IMR-90 (cell line): ENCODE measurements around the gene KCNQ1. TPM values are rescaled to one million over a fixed set of nuclear protein-coding genes. Genes with fewer than 3 reads are reported as not detected.
A peak's percentile ranks its signal among the peaks of the same experiment; 100 is the strongest.

Experiments
- ATAC-seq: fragments of 200-7000 bp; cut with Tn5 transposase; 2 replicates; pipeline ENCODE4 v1.9.1; 2020; ENCODE audit warnings: low read depth, mild to moderate bottlenecking, moderate library complexity
- BruUV-seq: library from RNA; stranded (reverse); fragments of 400-500 nt; replicated peaks from 2 replicates; lab custom pipeline; 2021; lab: Mats Ljungman, UMichigan
- CTCF ChIA-PET: fragments of 300-600 bp; formaldehyde crosslinking; extraction: SDS; loops from one replicate; lab custom pipeline; 2021; ENCODE audit warnings: antibody characterized with exemption; lab: Yijun Ruan, JAX
- POLR2A ChIA-PET: fragments of 300-600 bp; sonication (Branson Sonifier 250); formaldehyde crosslinking; loops from one replicate; lab custom pipeline; 2022; ENCODE audit warnings: antibody characterized with exemption; ENCODE audit not compliant: unreplicated experiment; lab: Charles Lee
- DNase-seq: peaks from one replicate; pipeline ENCODE4 v3.0.0; 2013
- H2AFZ ChIP-seq: replicated peaks from 2 replicates; pipeline ENCODE3; 2013; ENCODE audit warnings: low read length, mild to moderate bottlenecking; ENCODE audit not compliant: poor library complexity
- H2AK5ac ChIP-seq: 2 replicates; pipeline ENCODE4 v1.6.1; 2013; ENCODE audit warnings: low read depth, low read length, inconsistent platforms
- H2AK9ac ChIP-seq: replicated peaks from 2 replicates; pipeline ENCODE3; 2013; ENCODE audit warnings: mild to moderate bottlenecking, low read depth, low read length, moderate library complexity; ENCODE audit not compliant: poor library complexity
- H2BK120ac ChIP-seq: 2 replicates; pipeline ENCODE4 v1.6.1; 2013; ENCODE audit warnings: low read depth, low read length, inconsistent platforms
- H2BK15ac ChIP-seq: 3 replicates; pipeline ENCODE4 v1.6.1; 2013; ENCODE audit warnings: low read depth, low read length, inconsistent platforms
- H2BK20ac ChIP-seq: 2 replicates; pipeline ENCODE4 v1.6.1; 2013; ENCODE audit warnings: low read depth, mild to moderate bottlenecking, inconsistent platforms, low read length, moderate library complexity
- H2BK5ac ChIP-seq: 2 replicates; pipeline ENCODE4 v1.6.1; 2013; ENCODE audit warnings: mild to moderate bottlenecking, low read depth, low read length, inconsistent platforms; ENCODE audit not compliant: poor library complexity, severe bottlenecking
- H3K14ac ChIP-seq: replicated peaks from 2 replicates; pipeline ENCODE4 v1.6.1; 2013; ENCODE audit warnings: low read depth, low read length, inconsistent platforms
- H3K18ac ChIP-seq: 2 replicates; pipeline ENCODE4 v1.6.1; 2013; ENCODE audit warnings: low read depth, low read length, control low read depth
- H3K23ac ChIP-seq: 2 replicates; pipeline ENCODE4 v1.6.1; 2013; ENCODE audit warnings: low read depth, low read length, inconsistent platforms
- H3K27ac ChIP-seq: 2 replicates; pipeline ENCODE4 v1.5.1; 2013; ENCODE audit warnings: mild to moderate bottlenecking, control low read depth, low read length; ENCODE audit not compliant: insufficient read depth
- H3K27me3 ChIP-seq: 2 replicates; pipeline ENCODE4 v1.6.1; 2013; ENCODE audit warnings: low read length; ENCODE audit not compliant: control insufficient read depth, insufficient read depth
- H3K36me3 ChIP-seq: 2 replicates; pipeline ENCODE4 v1.6.1; 2013; ENCODE audit warnings: low read length, mixed read lengths; ENCODE audit not compliant: control insufficient read depth, insufficient read depth
- H3K4ac ChIP-seq: 2 replicates; pipeline ENCODE4 v1.6.1; 2013; ENCODE audit warnings: low read depth, low read length, inconsistent platforms
- H3K4me1 ChIP-seq: 2 replicates; pipeline ENCODE4 v1.6.1; 2013; ENCODE audit warnings: low read length, mixed read lengths; ENCODE audit not compliant: control insufficient read depth, insufficient read depth
- H3K4me2 ChIP-seq: 2 replicates; pipeline ENCODE4 v1.6.1; 2013; ENCODE audit warnings: low read depth, mild to moderate bottlenecking, control low read depth, low read length, moderate library complexity
- H3K4me3 ChIP-seq: 2 replicates; pipeline ENCODE4 v1.5.1; 2013; ENCODE audit warnings: low read depth, mild to moderate bottlenecking, control low read depth, low read length, moderate library complexity; ENCODE audit not compliant: insufficient read depth
- H3K56ac ChIP-seq: 2 replicates; pipeline ENCODE4 v1.6.1; 2013; ENCODE audit warnings: low read length, inconsistent platforms; ENCODE audit not compliant: insufficient read depth; ENCODE audit errors: extremely low read depth
- H3K79me1 ChIP-seq, 2 experiments: 2 replicates each; pipeline ENCODE4 v1.6.1; 2013; ENCODE audit warnings: low read length in 2 of 2, inconsistent platforms in 1 of 2, low read depth in 1 of 2
- H3K9ac ChIP-seq: 2 replicates; pipeline ENCODE4 v1.6.1; 2013; ENCODE audit warnings: low read depth, low read length, control low read depth
- H3K9me1 ChIP-seq: 2 replicates; pipeline ENCODE4 v1.6.1; 2013; ENCODE audit warnings: low read length, inconsistent platforms; ENCODE audit not compliant: insufficient read depth
- H3K9me3 ChIP-seq: 2 replicates; pipeline ENCODE4 v1.6.1; 2013; ENCODE audit warnings: low read length; ENCODE audit not compliant: control insufficient read depth, insufficient read depth
- H4K20me1 ChIP-seq: 2 replicates; pipeline ENCODE4 v1.6.1; 2013; ENCODE audit warnings: low read length, inconsistent platforms; ENCODE audit not compliant: insufficient read depth
- H4K5ac ChIP-seq: 2 replicates; pipeline ENCODE4 v1.6.1; 2013; ENCODE audit warnings: mild to moderate bottlenecking, low read depth, low read length, control low read depth
- H4K8ac ChIP-seq, 2 experiments: 2 replicates each; pipeline ENCODE4 v1.6.1; 2013; ENCODE audit warnings: low read depth in 2 of 2, low read length in 2 of 2, control low read depth in 1 of 2, inconsistent platforms in 1 of 2
- H4K91ac ChIP-seq: 2 replicates; pipeline ENCODE4 v1.6.1; 2013; ENCODE audit warnings: low read depth, low read length, inconsistent platforms; ENCODE audit not compliant: insufficient read depth
- CTCF ChIP-seq: conservative IDR thresholded peaks from 2 replicates; pipeline ENCODE4 v1.5.1; 2012; ENCODE audit warnings: mild to moderate bottlenecking, low read depth, low read length, improper control_type of control experiment
- MAFK ChIP-seq: IDR thresholded peaks from 2 replicates; pipeline ENCODE4 v1.6.1; 2012; ENCODE audit warnings: low read depth, low read length, improper control_type of control experiment
- WGBS, 2 experiments: methylation state at CpG; one replicate each; pipeline versions ENCODE4 v1.1.5 to v1.1.7; 2013; ENCODE audit warnings: missing lambda C conversion rate in 2 of 2; ENCODE audit not compliant: insufficient read length in 1 of 2; ENCODE audit errors: extremely low coverage in 2 of 2; 5-methylcytosine and 5-hydroxymethylcytosine counted together
- dilution Hi-C: fragments of 300-500 bp; cut with HindIII; formaldehyde crosslinking; loops from one replicate; pipeline ENCODE4 v1.14.3; 2018; ENCODE audit warnings: low sequenced_read_pairs; ENCODE audit not compliant: unreplicated experiment
- in situ Hi-C: fragments of 300-500 bp; cut with MboI; formaldehyde crosslinking; loops from 3 replicates; pipeline ENCODE4 v1.14.3; 2019; ENCODE audit warnings: low sequenced_read_pairs, inconsistent platforms, mixed read lengths
- intact Hi-C: fragments of 100-400 bp; cut with micrococcal nuclease; formaldehyde crosslinking; loops from 2 replicates; pipeline ENCODE4 v1.10.0; 2022
- polyA plus RNA-seq, 3 experiments: library from polyadenylated mRNA; depleted of rRNA; stranded (reverse); fragments of >200 nt; gene quantifications; 2 replicates each; pipeline ENCODE4 v1.2.3, GENCODE V29; 2012; ENCODE audit warnings: low replicate concordance in 1 of 3
- total RNA-seq: library from RNA; depleted of rRNA; stranded (reverse); fragments of >200 nt; gene quantifications from 2 replicates; pipeline ENCODE4 v1.2.3, GENCODE V29; 2012

The KCNQ1 gene
- total and polyA plus RNA-seq, 2 of the 4 experiments (the other 2 are of a cell fraction): 0.07 TPM; not detected in 1

DNA sequence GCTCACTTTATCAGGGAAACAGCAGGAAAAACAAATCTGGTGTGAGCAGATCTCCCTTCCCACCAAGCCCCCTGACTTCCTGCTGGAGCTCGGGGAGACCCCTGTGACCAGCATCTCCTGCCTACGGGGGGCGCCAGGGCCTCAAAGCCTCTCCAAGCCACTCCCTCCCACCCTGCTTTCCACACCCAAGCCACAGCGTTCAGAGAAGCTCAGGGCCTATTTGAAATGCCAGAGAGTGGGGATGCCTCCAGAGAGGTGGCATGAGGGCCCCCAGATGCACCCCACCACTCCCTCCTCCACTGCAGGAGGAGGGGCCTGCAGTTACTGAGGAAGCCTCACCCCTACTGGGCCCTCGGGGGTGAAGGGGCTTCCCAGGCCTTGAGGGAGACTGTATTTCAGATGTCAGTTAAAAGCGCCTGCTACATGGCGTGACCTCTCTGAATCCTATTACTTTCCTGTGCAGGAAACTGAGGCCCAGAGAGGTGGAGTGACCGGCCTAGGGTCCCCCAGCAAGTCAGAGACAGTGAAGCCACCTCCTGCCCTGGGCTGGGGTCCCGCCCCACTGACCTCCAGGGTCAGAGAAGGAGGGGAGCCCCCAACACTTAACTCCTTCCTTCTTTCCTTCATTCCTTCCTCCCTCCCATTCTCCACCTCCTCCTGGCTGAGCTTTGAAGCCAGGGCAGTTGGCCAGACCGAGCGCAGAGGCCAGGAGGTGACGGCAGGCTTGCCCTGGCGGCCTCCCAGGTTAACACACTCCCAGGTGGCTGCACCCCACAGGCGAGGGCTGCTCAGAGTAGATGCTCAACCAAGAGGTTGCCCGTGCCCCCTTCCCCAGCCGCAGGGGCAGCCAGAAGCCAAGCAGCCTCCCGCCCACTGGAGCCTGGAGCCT lies 446.8 kb downstream of the KCNQ1 start:
- H3K4me3 ChIP-seq: no peak overlapping the region
- peak overlapping the region; percentile 98 for H3K4ac ChIP-seq
- WGBS, 2 experiments: 29% methylated on average over 7 of the region's 17 CpGs; no CpG with 5 or more reads in 1 of the 2 experiments
- H3K27me3 ChIP-seq: no peaks in the 10 kb centered on the region
- H3K56ac ChIP-seq: peak overlapping the region; percentile 60; the same call in 1 of the 2 replicates
- no peaks in the 10 kb centered on the region for H4K20me1 ChIP-seq
- H2AK9ac ChIP-seq: peak overlapping the region; percentile 99
- peak overlapping the region; percentile 50 for H3K18ac ChIP-seq
- 0 out of 2 replicates have a peak, but pooled peaks cover 3% of the 10 kb centered on the region for H3K9me1 ChIP-seq
- peaks cover 26% of the 10 kb centered on the region for H3K4me1 ChIP-seq
- H4K8ac ChIP-seq: peak overlapping the region; percentile 88 to 98; a peak in 3 of 4 replicates
- peak overlapping the region; percentile 98 for H4K91ac ChIP-seq
- H3K79me1 ChIP-seq: no peaks in the 10 kb centered on the region; a peak in 1 of 4 replicates
- H2BK5ac ChIP-seq: peak overlapping the region; percentile 79
- ChIA-PET POLR2A (interaction anchor here (0.6 kb wide), 2 partner anchors 36 to 278 kb away, joined by 3 read pairs; no protein-coding TSS in a partner anchor), CTCF (interaction anchor here (0.8 to 11.0 kb wide), 3 partner anchors 38 to 464 kb away, joined by 3 to 116 read pairs (median 4); no protein-coding TSS in a partner anchor)
- H2BK20ac ChIP-seq: peak overlapping the region; percentile 47; the same call in 1 of the 2 replicates
- peak overlapping the region; percentile 73 for H4K5ac ChIP-seq
- H2BK15ac ChIP-seq: peak overlapping the region; percentile 98; the same call in 2 of the 3 replicates
- peak overlapping the region; percentile 18; the same call in 1 of the 2 replicates for H3K9ac ChIP-seq
- peak overlapping the region; percentile 100 for H2AFZ ChIP-seq
- H2AK5ac ChIP-seq: peak overlapping the region; percentile 96
- dilution Hi-C loops: no loop called here
- H2BK120ac ChIP-seq: peak overlapping the region; percentile 97
- BruUV-seq: no TSS peak
- 0 out of 2 replicates have a peak overlapping the region, but pooled peaks have one; percentile 48 for H3K23ac ChIP-seq
- peak overlapping the region; percentile 55; the same call in 1 of the 2 replicates for H3K14ac ChIP-seq
- H3K9me3 ChIP-seq: no peaks in the 10 kb centered on the region
- ATAC-seq (no peak; the same call in 1 of the 2 replicates), DNase-seq (peak; percentile 30)
- H3K27ac ChIP-seq: peak overlapping the region; percentile 19
- in situ Hi-C loops: loop anchor here (10.0 to 25.0 kb wide), 2 partner anchors 467 to 704 kb away; no protein-coding TSS in a partner anchor
- intact Hi-C loops: loop anchor here (1.0 to 10.0 kb wide), 3 partner anchors 101 to 697 kb away; partner anchors contain the start of gene NAP1L4
- H3K4me2 ChIP-seq: peak overlapping the region; percentile 50; the same call in 1 of the 2 replicates
- TF ChIP-seq MAFK (no peak), CTCF (peak; percentile 19; the same call in 1 of the 2 replicates)
- no peaks in the 10 kb centered on the region for H3K36me3 ChIP-seq
